ENCODE data around the gene TMEM236.

TMEM236 gene

DNA sequence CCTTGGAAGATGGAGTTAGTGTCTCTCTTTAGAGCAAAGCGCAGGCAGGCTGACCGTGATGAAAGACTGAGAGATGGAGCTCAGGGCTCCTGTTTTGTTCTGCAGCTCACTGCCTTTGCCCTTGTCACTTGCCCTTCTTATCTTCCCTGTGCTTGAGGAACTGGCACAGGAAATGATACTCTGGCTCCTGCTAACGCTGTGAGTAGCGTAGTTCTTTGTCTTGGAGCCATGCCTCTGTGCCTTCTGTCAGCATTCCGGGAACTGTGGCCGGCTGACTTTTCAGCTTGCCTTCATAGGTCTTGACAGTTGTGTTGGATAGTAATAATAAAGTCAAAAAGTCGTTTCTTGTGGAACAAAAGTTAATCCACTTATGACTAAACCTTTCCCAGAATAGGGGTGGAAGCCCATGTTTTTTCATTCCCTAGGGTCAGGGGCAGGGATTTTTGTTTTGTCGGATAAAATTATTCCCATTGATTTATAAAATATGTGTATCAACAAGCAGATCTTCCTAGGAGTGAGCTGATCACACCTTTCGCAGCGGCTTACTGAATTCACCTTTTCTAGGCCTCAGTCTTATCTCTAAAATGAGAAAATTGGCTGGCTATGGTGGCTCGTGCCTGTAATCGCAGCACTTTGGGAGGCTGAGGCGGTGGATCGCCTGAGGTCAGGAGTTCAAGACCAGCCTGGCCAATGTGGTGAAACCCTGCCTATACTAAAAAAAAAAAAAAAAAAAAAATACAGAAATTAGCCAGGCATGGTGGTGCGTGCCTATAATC is 16.6 kb upstream of the TMEM236 start:
- no peak overlapping the region for H3K4me2 ChIP-seq (ENCODE audit: low read depth, low read length, poor library complexity, severe bottlenecking)
- H3K9me3 ChIP-seq (ENCODE audit: insufficient read depth, low read length), result no peaks in the 10 kb centered on the region
- H3K4me3 ChIP-seq (ENCODE audit: insufficient read depth, low read length, poor library complexity, severe bottlenecking), result no peak overlapping the region
- H3K9me2 ChIP-seq (replicated peaks; ENCODE audit: insufficient read depth, low read length), result no peaks in the 10 kb centered on the region
- TF ChIP-seq, protein P1, sequence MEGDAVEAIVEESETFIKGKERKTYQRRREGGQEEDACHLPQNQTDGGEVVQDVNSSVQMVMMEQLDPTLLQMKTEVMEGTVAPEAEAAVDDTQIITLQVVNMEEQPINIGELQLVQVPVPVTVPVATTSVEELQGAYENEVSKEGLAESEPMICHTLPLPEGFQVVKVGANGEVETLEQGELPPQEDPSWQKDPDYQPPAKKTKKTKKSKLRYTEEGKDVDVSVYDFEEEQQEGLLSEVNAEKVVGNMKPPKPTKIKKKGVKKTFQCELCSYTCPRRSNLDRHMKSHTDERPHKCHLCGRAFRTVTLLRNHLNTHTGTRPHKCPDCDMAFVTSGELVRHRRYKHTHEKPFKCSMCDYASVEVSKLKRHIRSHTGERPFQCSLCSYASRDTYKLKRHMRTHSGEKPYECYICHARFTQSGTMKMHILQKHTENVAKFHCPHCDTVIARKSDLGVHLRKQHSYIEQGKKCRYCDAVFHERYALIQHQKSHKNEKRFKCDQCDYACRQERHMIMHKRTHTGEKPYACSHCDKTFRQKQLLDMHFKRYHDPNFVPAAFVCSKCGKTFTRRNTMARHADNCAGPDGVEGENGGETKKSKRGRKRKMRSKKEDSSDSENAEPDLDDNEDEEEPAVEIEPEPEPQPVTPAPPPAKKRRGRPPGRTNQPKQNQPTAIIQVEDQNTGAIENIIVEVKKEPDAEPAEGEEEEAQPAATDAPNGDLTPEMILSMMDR (IDR thresholded peaks at IDR 0.05; ENCODE audit: insufficient read depth, low read length, poor library complexity, severe bottlenecking), result no peak
- no peak for TF ChIP-seq EZH2phosphoT487 (conservative IDR thresholded peaks at IDR 0.05; ENCODE audit: low read length)
- H3K36me3 ChIP-seq (ENCODE audit: low read length), result no peaks in the 10 kb centered on the region
- H2AFZ ChIP-seq (ENCODE audit: low read depth, low read length, severe bottlenecking), result no peak overlapping the region
- no peak overlapping the region for H3K9ac ChIP-seq (ENCODE audit: low read length)
- no peaks in the 10 kb centered on the region for H4K20me1 ChIP-seq (ENCODE audit: low read depth, low read length)
- H3F3A ChIP-seq (ENCODE audit: insufficient read depth), result no peaks in the 10 kb centered on the region
- H3K27me3 ChIP-seq (ENCODE audit: low read length), result no peaks in the 10 kb centered on the region
- no peaks in the 10 kb centered on the region for H3K79me2 ChIP-seq (ENCODE audit: insufficient read depth, low read length)
- H3K27ac ChIP-seq (ENCODE audit: low read depth, low read length), result no peak overlapping the region

DNA sequence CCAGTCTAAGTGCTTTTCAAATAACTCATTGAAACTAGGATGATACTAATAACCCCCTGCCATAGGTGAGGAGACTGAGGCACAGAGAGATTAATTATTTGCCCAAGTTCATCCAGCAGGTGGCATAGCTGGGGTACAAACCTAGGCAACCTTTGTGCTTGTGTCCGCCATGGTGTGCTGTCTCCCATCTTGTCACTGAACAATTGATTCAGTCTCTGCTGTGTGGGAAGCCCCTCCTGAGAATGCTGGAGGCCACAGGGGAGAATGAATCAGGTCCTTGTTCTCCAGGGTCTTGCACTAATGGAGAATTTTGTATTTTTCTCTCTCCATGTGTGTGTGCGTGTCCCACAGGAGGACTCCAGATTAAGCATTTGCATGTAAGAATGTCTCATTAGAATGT is 15.8 kb upstream of the TMEM236 start:
- Histone ChIP-seq H3K4me3 (ENCODE audit: insufficient read depth, low read length, poor library complexity, severe bottlenecking) (no peak overlapping the region), H3F3A (ENCODE audit: insufficient read depth) (no peaks in the 10 kb centered on the region), H3K9me2 (replicated peaks; ENCODE audit: insufficient read depth, low read length) (no peaks in the 10 kb centered on the region), H3K79me2 (ENCODE audit: insufficient read depth, low read length) (no peaks in the 10 kb centered on the region), H3K9me3 (ENCODE audit: insufficient read depth, low read length) (no peaks in the 10 kb centered on the region), H3K27ac (ENCODE audit: low read depth, low read length) (no peak overlapping the region), H3K27me3 (ENCODE audit: low read length) (no peaks in the 10 kb centered on the region), H3K4me2 (ENCODE audit: low read depth, low read length, poor library complexity, severe bottlenecking) (no peak overlapping the region), H2AFZ (ENCODE audit: low read depth, low read length, severe bottlenecking) (no peak overlapping the region), H4K20me1 (ENCODE audit: low read depth, low read length) (no peaks in the 10 kb centered on the region), H3K36me3 (ENCODE audit: low read length) (no peaks in the 10 kb centered on the region), H3K9ac (ENCODE audit: low read length) (no peak overlapping the region)
- TF ChIP-seq EZH2phosphoT487 (conservative IDR thresholded peaks at IDR 0.05; ENCODE audit: low read length), result no peak
- TF ChIP-seq, protein P1 (IDR thresholded peaks at IDR 0.05; ENCODE audit: insufficient read depth, low read length, poor library complexity, severe bottlenecking), result no peak

DNA sequence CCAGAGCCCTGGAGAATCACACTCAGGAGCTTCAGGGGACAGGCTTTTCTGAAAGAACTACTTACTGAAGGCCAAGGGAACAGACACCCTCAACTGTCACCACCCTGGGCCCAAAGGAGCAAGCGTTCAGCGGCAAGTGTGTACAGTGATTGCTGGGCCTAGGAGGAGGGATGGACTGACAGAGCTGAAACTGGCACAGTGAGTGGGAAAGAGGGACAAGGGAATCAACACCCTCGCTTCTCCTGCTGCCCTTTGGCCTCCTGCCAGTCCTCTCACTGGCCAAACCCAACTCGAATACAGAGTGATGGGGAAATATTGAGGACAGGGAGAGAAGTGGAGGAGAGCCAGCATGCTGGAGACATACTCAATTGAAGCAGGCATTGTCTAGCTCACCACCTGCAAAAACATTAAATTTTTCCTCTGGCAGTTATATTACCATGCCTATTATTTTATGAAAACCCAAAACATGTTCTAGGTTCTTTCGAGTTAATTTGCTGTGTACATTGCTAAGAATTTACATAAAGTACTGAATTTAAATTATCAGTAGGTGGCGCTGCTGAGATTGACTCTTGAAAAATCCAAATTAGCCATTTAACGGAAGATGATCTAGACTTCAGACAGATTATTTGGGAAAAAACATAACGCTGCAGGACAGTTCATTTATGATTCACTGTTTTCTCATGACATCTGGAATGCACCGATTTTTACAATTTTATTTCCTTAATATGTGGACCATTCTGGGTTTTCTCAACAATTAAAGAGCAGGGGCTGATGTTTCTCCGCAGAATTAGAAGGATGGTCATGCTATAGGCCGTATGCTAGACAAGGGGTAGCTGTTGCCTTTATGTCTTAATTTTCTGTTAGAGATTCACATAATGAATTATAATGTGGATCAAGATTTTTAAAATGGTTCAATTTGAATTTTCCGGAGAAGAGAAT is 14.7 kb upstream of the TMEM236 start:
- no peaks in the 10 kb centered on the region for H3K79me2 ChIP-seq (ENCODE audit: insufficient read depth, low read length)
- no peaks in the 10 kb centered on the region for H3K9me3 ChIP-seq (ENCODE audit: insufficient read depth, low read length)
- no peak overlapping the region for H2AFZ ChIP-seq (ENCODE audit: low read depth, low read length, severe bottlenecking)
- H3K27ac ChIP-seq (ENCODE audit: low read depth, low read length), result no peak overlapping the region
- TF ChIP-seq EZH2phosphoT487 (conservative IDR thresholded peaks at IDR 0.05; ENCODE audit: low read length), result no peak
- TF ChIP-seq, protein P1 (IDR thresholded peaks at IDR 0.05; ENCODE audit: insufficient read depth, low read length, poor library complexity, severe bottlenecking), result peak; percentile 43
- H3K36me3 ChIP-seq (ENCODE audit: low read length), result no peaks in the 10 kb centered on the region
- no peaks in the 10 kb centered on the region for H3K9me2 ChIP-seq (replicated peaks; ENCODE audit: insufficient read depth, low read length)
- no peak overlapping the region for H3K4me2 ChIP-seq (ENCODE audit: low read depth, low read length, poor library complexity, severe bottlenecking)
- H3F3A ChIP-seq (ENCODE audit: insufficient read depth), result no peaks in the 10 kb centered on the region
- H4K20me1 ChIP-seq (ENCODE audit: low read depth, low read length), result no peaks in the 10 kb centered on the region
- no peaks in the 10 kb centered on the region for H3K27me3 ChIP-seq (ENCODE audit: low read length)
- no peak overlapping the region for H3K4me3 ChIP-seq (ENCODE audit: insufficient read depth, low read length, poor library complexity, severe bottlenecking)
- H3K9ac ChIP-seq (ENCODE audit: low read length), result no peak overlapping the region
